Fibroblast of skin of left biceps (primary cell): ENCODE data around the gene HTT-AS.
"Not testable (repeated sequence)": the region's sequence is repeated elsewhere in the genome, so short reads cannot be mapped to it uniquely, and the experiment has no call there.

ENCODE experiments used
- DNase-seq, 2 experiments: peaks; one replicate each; pipeline ENCODE4 v3.0.0-alpha.2; 2013; ENCODE audit warnings: low read depth in 2 of 2

The HTT-AS gene

DNA sequence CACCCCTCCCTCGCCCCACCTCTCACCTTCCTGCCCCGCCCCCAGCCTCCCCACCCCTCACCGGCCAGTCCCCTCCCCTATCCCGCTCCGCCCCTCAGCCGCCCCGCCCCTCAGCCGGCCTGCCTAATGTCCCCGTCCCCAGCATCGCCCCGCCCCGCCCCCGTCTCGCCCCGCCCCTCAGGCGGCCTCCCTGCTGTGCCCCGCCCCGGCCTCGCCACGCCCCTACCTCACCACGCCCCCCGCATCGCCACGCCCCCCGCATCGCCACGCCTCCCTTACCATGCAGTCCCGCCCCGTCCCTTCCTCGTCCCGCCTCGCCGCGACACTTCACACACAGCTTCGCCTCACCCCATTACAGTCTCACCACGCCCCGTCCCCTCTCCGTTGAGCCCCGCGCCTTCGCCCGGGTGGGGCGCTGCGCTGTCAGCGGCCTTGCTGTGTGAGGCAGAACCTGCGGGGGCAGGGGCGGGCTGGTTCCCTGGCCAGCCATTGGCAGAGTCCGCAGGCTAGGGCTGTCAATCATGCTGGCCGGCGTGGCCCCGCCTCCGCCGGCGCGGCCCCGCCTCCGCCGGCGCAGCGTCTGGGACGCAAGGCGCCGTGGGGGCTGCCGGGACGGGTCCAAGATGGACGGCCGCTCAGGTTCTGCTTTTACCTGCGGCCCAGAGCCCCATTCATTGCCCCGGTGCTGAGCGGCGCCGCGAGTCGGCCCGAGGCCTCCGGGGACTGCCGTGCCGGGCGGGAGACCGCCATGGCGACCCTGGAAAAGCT is at the start of gene HTT-AS, which contains the start of gene HTT:
HTT-AS (minus strand) TSS at position 461 of the 768 bp plus-strand sequence.
HTT (plus strand) TSS at position 604 of the 768 bp plus-strand sequence; CDS start at position 749, 145 bp downstream.
- DNase-seq = peak; percentile 85 to 89

DNA sequence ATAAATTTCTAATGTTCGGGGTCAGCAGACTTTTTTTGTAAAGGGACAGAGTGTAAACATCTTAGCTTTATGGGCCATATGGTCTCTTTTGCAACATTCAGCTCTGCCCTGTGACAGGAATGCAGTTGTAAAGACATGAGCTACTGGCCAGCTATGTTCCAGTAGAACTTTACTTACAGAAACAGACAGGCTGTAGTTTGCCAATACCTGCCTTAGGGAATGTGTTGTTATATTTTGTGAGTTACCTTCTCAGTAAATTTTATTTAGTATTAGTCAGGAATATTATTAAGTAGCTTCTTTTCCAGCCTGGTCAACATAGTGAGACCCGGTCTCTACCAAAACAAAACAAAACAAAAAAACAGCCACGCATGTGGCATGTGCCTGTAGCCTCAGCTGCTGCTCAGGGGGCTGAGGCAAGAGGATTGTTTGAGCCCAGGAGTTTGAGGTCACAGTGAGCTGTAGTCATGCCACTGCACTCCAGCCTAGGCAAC is 48.9 kb upstream of the HTT-AS start:
- no peak for DNase-seq

DNA sequence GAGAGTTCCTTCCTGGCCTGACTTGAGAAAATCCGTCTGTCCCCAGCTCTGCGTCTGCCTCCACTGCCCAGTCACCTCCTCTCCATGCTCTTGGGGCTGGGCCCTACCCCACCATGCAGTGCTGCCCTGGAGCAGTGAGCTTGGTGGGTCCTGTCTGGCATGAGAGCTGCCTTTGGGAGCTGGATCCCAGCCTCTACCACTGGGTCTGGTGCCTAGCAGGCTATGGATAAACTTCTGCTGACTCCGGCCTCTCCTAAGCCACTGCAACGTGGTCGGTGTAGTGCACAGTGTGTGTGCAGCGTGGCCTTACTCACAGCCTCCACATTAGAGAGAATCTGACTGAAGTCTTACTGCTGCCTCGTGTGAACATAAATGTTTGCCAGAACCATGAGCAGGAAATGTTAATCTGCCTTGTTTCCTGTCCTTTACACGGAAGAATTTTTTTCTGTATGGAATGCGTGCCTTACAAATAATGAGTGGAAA is 47.8 kb upstream of the HTT-AS start:
- DNase-seq = no peak

DNA sequence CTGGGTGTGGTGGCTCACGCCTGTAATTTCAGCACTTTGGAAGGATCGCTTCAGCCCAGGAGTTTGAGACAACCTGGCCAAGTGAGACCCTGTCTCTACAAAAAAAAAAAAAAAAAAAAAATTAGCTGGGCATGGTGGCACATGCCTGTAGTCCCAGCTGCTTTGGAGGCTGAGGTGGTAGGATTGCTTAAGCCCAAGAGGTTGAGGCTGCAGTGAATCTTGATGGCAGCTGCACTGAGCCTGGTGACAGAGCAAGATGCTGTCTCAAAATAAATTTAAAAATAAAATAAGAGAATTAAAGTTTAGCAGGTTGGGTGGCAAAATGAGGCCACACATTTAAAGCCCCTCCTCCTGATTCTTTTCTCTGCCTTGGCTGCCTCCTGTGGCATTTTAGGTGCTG is 47.3 kb upstream of the HTT-AS start:
- no peak for DNase-seq

DNA sequence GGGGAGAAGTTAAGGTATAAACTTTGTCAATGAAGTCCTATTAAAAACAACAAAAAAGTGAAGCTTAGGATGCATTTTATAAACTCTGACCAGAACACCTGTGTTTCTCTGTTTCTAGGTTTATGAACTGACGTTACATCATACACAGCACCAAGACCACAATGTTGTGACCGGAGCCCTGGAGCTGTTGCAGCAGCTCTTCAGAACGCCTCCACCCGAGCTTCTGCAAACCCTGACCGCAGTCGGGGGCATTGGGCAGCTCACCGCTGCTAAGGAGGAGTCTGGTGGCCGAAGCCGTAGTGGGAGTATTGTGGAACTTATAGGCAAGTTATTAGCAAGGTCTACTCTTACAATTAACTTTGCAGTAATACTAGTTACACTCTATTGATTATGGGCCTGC is 46.8 kb upstream of the HTT-AS start:
- no peak for DNase-seq

DNA sequence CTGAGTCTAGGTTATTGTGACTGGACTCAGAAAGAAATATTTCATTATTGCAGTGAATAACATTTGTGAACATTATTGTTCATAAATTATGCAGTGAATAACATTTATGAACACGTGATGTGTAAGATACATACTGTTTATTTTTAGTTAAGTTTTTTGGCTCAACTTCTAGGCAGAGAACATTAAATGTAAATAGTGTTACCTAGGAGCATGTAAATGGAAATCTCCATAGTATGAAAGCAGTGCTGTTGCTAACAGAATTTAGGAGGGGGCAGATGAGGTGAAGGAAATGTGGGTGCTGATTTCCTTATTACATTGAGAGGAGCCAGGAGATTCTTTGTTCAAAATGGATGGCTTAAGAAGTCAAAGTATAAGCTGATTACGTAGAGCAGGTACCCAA is 45.1 kb upstream of the HTT-AS start:
- no peak for DNase-seq

DNA sequence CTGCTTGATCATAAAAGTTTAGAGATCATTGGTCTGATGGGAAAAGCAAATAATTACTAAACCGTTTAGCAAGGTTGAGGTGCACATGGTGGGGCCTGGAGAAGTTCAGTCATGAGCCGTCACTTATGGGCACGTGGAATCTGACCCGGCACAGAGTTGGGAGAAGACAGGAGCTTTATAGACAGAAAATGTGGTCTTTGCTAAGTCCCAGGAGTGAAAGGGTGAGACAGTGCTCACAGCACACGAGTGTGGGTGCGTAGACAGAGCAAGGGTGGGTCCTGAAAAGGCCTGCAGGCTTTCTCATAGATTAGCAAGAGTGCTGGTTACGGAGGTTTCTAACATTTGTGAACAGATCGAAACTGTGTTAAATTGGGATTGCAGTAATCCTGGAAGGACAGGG is 44.0 kb upstream of the HTT-AS start:
- DNase-seq = no peak

DNA sequence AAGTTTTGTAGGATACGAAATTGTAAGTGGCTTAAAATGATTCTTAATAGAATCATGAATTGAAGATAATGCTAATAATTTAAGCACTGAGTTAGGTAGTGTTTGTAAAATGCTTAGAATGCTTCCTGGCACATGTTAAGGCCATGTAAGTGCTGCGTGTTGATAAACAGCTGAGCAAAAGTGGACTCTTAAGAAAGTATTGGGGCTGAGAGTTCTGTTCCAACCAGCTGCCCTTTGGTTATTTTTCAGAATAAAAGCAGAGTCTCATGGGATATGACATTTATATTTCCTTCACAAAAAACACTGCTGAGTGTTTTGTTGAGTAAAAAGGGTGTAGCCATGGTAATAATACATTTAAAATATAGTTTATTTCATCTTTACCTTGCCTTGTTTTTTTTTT is 42.6 kb upstream of the HTT-AS start:
- DNase-seq = no peak

DNA sequence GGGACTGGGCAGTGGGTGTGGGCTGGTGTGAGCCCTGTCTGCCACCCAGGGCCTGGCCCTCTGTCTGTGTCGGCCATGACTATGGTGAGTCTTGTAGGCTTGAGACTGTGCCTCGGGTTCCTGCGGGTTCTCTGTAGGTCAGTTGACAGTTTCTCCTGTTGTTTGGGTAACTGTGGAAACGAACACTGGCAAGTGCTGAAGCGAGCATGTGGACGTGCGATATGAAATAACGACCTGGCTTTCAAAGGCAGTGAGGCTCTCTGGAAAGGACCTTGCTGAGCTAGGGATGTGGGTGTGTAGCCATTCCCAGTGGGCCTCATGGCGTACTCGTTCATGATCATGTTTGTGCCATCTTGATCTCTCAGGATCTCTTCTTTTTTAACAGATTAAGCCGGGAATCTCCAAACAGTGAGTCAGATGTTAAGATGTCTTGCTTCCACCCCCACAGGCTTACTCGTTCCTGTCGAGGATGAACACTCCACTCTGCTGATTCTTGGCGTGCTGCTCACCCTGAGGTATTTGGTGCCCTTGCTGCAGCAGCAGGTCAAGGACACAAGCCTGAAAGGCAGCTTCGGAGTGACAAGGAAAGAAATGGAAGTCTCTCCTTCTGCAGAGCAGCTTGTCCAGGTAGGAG is 41.4 kb upstream of the HTT-AS start:
- no peak for DNase-seq

DNA sequence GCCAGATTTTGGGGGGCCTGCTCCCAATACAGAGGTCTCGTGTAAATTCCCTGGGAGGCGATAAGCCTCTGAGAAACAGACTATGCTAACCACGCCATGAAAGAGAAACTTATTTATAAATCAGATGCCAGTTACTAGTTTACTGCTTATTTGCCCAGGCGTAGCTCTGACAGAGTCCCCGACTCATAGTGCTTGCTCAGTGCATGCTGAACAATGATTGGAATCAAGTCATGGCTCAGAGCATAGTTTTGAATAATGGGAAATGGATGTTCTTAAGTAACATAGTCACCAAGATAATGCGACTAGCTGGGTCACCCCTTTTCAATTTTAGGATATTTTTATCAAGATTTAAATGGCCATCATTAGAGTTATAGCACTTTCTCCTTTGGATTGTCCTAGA is 40.0 kb upstream of the HTT-AS start:
- DNase-seq = no peak

DNA sequence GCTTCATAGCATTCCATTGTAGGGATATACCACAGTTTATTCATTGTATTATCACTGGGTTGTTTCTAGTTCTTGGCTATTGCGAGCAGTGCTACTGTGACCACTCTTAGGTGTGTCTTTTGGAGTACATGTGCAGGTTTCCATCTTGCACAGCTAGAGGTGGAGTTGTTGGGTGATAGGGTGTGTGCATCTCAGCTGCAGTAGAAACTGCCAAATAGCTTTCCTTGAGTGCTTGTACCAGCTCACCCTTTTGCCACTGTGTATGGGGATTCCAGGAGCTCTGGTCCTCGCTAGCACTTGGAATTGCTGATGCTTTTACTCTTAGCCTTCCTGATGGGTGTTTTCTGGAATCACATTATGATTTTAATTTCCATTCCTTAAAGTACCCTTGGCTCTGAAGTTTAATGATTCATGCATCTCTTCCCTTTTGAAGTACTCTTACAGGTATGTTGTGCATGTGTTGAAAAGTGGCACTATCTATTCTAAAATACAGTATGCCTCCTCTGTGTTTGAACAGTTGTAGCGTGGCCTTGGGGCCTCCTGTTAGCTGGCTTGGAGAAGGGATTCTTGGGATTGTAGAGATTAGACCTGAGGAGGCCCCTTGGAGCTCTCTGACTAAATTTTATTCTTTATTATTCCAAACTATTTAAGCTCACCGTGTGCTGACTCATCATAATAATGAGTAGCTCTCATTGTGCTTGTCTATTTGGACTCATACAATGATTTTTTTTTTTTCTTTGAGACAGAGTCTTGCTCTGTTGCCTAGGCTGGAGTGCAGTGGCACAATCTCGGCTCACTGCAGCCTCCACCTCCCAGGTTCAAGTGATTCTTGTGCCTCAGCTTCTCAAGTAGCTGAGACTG is 38.5 kb upstream of the HTT-AS start:
- DNase-seq = no peak

DNA sequence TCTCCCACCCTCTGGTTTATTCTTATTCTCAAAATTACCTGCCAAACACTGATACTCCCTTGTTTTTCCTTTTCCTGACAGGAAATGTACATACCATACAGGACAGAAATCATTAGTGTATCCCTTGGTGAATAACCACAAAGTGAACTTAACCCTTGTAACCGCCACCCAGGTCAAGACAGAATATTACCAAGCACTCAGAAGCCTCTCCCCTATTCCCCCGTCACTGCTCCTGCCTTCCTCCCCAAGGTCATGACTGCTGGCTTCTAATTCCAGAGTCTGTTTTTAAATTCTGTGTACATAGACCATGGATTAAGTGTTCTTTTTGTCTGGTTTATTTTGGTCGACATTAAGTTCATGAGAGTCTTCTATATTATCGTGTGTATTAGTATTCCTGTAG is 37.9 kb upstream of the HTT-AS start:
- DNase-seq = no peak

DNA sequence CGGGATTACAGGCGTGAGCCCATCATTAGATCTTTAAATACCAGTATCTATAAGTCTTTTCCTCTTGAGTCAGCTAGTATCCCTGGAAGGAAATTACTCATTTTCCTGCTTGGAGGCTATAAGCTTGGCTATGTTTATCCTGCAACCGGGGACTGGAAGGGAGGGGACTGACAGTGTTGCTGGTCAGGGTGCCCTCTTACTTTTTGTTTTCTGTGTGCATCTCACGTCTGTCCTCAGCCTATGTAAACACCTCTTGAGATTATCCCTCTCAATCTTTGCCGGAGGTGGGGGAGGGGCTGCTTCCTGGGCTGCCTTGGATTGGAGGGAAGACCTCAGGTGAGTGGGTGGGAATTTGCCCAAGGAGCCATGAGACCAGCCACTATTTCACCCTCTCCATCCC is 37.1 kb upstream of the HTT-AS start:
- no peak for DNase-seq

DNA sequence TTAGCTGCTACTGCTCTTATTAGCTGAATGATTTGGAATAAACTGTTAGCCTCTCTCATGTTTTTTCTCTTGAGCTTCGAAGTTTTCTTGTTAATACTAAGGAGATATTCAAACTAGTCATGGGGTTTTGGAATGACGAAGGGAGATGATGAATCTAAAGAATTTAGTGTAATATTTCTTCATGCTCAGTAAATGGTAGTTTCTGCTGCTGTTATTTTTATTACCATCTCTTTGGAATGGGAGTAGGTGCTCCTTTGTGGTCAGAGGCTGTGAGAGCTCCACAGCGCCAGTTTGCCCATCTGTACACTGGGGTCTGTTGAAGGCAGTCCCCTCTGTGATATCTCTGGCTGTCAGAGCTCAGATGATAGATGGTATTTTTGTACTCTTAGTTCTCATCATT is 33.9 kb upstream of the HTT-AS start:
- no peak for DNase-seq

DNA sequence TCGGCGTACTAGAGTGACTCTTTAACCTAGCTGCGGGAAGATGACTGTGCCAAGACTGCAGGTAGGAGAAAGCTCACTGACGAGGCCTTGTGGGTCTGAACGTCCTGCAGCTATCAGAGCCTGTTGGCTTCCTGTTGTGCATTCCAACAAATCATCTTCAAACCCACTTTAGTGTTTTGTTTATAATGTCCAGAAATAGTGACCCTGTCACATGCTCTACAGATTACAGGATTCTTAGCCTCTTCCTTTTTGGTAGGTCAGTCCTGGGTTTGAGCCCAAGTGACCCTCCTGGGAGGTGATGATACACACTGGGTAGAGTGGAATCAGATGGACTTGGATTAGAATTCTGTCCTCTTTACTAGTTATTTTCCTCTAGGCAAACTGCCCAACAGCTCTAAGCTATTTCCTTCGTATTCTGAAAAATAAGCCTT is 33.4 kb upstream of the HTT-AS start:
- no peak for DNase-seq

DNA sequence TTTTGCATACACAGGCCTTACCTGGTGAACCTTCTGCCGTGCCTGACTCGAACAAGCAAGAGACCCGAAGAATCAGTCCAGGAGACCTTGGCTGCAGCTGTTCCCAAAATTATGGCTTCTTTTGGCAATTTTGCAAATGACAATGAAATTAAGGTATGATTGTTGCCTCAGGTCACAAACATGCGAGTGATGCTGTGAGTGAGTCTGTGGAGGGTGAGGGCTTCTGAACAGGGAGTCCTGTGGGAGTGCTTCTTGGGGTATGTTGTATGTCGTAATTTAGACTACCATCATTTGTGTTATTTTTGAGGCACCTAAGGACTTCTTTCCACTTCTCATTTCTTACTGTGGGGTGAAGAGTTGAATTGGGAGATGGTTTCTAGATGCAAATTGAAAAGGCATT is 32.9 kb upstream of the HTT-AS start:
- no peak for DNase-seq

DNA sequence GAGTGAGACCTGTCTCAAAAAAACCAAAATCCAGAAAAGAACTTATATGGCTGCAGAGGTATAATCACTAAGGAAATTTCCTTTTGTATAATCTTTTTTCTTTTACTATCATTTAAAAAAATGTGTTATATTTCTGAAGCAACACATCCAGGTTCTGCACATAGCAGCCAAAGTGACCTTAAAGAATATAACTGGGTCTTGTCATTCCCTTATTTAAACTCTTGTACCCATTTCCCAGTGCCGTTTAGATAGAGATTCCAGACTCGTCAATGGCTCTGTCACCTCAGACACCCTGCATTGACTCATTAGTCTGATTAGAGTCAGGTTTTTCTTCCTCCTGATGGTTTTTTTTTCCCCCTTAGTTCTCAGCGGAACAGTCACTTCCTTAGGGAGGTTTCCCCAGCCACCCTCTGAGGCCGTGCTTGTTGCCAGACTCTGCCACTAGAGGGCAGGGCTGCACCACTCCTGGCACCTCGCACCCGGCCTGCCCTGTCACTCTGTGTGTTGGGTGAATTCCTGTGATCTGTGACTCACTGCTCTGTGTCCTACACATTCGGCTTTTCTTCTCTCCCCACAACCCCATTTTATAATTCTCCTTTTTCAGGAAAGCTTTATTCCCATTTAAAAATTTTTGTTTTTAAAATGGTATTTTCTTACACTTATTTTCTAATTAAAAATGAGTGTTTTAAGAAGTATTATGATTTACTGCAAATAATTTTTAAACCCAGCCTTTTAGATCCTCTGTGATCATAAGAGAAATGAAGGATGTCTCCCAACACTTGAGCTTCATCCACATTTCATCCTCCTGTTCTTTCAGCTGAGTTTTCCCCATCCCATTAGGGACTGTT is 32.2 kb upstream of the HTT-AS start:
- peak; percentile 55 to 66 for DNase-seq

DNA sequence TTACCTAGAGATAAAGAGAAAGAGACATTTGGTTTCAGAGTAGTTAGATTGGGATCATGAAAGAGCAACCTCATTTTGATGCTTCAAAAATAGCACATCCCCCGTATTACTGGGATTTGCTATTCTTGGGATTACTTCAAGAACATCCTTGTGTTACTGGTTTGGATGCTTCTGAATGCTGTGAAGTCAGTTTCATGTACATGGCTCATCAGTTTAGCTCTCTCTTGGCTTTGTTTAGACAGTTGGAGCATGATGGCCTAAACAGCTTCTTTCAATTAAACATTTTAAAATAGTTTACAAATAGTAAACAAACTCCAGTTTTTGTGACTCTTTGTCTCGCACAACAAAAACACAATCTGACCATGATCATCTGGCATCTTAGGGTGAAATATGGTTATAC is 24.0 kb upstream of the HTT-AS start:
- no peak for DNase-seq

DNA sequence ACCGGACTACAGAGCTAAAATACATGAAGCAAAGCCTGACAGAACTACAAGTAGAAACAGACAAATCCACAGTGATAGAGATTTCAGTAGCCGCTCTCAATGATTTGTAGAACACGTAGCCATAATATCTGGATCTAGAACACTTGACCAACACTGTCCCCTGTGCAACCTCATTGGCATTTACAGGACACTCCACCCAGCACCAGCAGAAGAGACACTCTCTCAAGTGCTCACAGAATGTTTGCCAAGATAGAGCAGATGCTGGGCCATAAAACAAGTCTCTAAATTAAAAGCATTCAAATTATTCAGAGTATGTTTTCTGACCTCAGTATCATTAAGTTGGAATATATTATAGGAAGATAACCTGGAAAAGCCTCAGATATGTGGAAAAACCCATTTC is 21.9 kb upstream of the HTT-AS start:
- no peak for DNase-seq

DNA sequence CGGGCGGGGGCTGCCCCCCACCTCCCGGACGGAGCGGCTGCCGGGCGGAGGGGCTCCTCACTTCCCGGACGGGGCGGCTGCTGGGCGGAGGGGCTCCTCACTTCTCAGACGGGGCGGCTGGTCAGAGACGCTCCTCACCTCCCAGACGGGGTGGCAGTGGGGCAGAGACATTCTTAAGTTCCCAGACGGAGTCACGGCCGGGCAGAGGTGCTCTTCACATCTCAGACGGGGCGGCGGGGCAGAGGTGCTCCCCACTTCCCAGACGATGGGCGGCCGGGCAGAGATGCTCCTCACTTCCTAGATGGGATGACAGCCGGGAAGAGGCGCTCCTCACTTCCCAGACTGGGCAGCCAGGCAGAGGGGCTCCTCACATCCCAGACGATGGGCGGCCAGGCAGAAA is 20.4 kb upstream of the HTT-AS start:
- DNase-seq = not testable (repeated sequence)

DNA sequence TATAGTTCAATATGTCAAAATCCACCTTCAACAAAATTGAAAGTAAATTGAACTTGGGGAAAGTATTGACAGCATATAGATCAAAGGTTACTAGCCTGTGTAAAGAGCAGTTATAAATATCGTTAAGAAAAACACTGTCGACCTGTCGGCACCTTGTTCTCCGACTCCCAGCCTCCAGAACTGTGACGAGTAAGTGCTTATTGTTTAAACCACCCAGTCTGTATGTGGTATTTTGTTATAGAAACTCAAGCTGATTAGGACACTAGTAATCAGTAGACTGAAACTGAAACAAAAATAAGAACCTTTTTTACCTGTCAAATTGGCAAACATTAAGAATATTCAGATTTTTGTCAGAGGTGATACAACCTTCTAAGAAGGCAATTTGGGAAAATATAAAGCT is 17.1 kb upstream of the HTT-AS start:
- no peak for DNase-seq
